ENCODE data around the gene UVRAG. TPM values are rescaled to one million over a fixed set of nuclear protein-coding genes. Genes with fewer than 3 reads are reported as not detected.

Gene UVRAG
- polyA plus RNA-seq, 1 donor (not counting 4 experiments of a cell fraction or from before 2014, with no cell fraction given), result 11.9 TPM

DNA sequence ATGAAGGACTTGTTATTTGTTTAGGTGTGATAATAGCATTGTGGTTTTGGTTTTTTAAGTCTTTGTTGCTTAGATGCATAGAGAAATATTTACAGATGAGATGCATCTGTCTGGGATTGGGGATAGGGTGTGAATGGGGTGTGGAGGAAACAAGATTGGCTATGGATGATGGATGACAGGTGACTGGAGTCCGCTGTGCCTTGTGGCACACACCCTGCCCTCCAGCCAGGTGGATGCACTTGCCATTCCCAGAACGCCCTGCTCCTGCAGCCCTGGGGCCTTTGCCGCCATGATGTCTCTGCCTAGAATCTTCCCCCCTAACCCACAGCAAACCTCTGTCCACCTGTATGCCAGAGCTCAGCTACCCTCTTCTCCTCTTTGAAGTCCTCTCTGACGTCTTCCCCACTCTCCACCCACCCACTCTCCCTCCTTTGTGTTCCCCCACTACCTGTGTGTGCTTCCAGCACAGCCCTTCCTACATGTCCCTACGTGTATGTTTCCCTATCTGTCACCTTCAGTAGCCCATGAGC is 336.6 kb downstream of the UVRAG start:
- Histone ChIP-seq H4K20me1 (ENCODE audit: control insufficient read depth, extremely low read depth, insufficient read depth, low read length) (no peaks in the 10 kb centered on the region), H3K9me3 (ENCODE audit: control insufficient read depth, low read depth, low read length) (no peaks in the 10 kb centered on the region), H3K79me2 (ENCODE audit: control insufficient read depth, insufficient read depth, low read length) (no peaks in the 10 kb centered on the region), H3K27ac (ENCODE audit: control insufficient read depth, insufficient read depth, low read length) (no peak overlapping the region), H3K4me2 (ENCODE audit: control insufficient read depth, extremely low read depth, insufficient read depth, low read depth, low read length) (peak overlapping the region; percentile 68), H2AFZ (ENCODE audit: control insufficient read depth, low read length) (peak overlapping the region; percentile 2), H3K27me3 (ENCODE audit: control insufficient read depth, extremely low read depth, insufficient read depth, low read length) (no peaks in the 10 kb centered on the region), H3K4me3 (ENCODE audit: control insufficient read depth in 2 of 3, extremely low read depth in 1 of 3, insufficient read depth in 2 of 3, low read depth in 1 of 3, low read length in 3 of 3) (peak overlapping the region in 1 of 3 experiments; percentile 11), H3K36me3 (ENCODE audit: control insufficient read depth in 2 of 2, extremely low read depth in 1 of 2, insufficient read depth in 2 of 2, low read length in 2 of 2) (no peaks in the 10 kb centered on the region), H3K9me1 (ENCODE audit: control insufficient read depth, extremely low read depth, insufficient read depth, low read length) (no peaks in the 10 kb centered on the region), H3K4me1 (ENCODE audit: control insufficient read depth, extremely low read depth, insufficient read depth, low read length) (peaks cover 17% of the 10 kb centered on the region), H3K9ac (ENCODE audit: control insufficient read depth, extremely low read depth, insufficient read depth, low read length) (peak overlapping the region; percentile 2)
- dilution Hi-C loops (cut with MboI; ENCODE audit: extremely low pct_ligation_motif_present, low sequenced_read_pairs), result no loop called here
- TF ChIP-seq, protein P1, sequence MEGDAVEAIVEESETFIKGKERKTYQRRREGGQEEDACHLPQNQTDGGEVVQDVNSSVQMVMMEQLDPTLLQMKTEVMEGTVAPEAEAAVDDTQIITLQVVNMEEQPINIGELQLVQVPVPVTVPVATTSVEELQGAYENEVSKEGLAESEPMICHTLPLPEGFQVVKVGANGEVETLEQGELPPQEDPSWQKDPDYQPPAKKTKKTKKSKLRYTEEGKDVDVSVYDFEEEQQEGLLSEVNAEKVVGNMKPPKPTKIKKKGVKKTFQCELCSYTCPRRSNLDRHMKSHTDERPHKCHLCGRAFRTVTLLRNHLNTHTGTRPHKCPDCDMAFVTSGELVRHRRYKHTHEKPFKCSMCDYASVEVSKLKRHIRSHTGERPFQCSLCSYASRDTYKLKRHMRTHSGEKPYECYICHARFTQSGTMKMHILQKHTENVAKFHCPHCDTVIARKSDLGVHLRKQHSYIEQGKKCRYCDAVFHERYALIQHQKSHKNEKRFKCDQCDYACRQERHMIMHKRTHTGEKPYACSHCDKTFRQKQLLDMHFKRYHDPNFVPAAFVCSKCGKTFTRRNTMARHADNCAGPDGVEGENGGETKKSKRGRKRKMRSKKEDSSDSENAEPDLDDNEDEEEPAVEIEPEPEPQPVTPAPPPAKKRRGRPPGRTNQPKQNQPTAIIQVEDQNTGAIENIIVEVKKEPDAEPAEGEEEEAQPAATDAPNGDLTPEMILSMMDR (optimal IDR thresholded peaks at IDR 0.05 in 1 of 3, IDR thresholded peaks at IDR 0.05 in 1 of 3, conservative IDR thresholded peaks at IDR 0.05 in 1 of 3; ENCODE audit: extremely low read depth in 1 of 3, insufficient read depth in 2 of 3, low read length in 3 of 3), result no peak
- FAIRE-seq (no peak), DNase-seq (ENCODE audit: low read depth, low spot score) (no peak)

DNA sequence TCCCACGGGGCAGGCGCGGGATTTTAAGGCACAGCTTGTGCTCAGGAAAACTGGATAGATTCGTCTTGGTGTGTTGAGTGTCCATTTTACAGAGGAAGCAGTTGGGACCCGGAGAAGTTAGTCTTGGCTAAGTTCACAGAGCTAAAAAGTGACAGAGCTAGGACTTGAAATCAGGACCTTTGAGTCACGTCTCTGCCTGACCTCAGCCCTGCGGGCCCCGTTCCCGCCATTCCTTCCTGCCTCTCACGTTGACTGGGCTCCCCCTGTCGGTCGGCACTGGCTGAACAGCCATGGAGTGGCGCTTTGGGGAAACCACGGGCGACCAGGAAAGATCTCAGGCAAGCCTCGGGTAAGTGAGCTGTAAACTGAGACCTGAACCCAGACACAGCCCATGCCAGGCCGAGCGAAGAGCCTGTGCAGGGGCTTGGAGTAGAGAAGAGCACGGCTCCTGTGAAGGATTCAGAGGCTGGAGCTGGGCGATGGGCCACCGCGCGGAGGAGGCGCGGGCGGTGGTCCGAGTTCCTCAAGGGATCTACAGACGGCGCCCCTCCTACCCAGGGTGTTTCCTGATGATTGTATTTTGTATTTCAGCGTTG is 337.2 kb downstream of the UVRAG start:
- H3K27me3 ChIP-seq (ENCODE audit: control insufficient read depth, extremely low read depth, insufficient read depth, low read length), result no peaks in the 10 kb centered on the region
- H3K4me2 ChIP-seq (ENCODE audit: control insufficient read depth, extremely low read depth, insufficient read depth, low read depth, low read length), result peak overlapping the region; percentile 68
- DNase-seq (ENCODE audit: low read depth, low spot score) (peak; percentile 64), FAIRE-seq (peak; percentile 56)
- no peak overlapping the region for H3K27ac ChIP-seq (ENCODE audit: control insufficient read depth, insufficient read depth, low read length)
- H3K36me3 ChIP-seq (ENCODE audit: control insufficient read depth in 2 of 2, extremely low read depth in 1 of 2, insufficient read depth in 2 of 2, low read length in 2 of 2), result no peaks in the 10 kb centered on the region
- H2AFZ ChIP-seq (ENCODE audit: control insufficient read depth, low read length), result peak overlapping the region; percentile 81
- no peaks in the 10 kb centered on the region for H4K20me1 ChIP-seq (ENCODE audit: control insufficient read depth, extremely low read depth, insufficient read depth, low read length)
- peak; percentile 41 for TF ChIP-seq EZH2 (IDR thresholded peaks at IDR 0.05; ENCODE audit: low read length)
- TF ChIP-seq, protein P1 (optimal IDR thresholded peaks at IDR 0.05 in 1 of 3, IDR thresholded peaks at IDR 0.05 in 1 of 3, conservative IDR thresholded peaks at IDR 0.05 in 1 of 3; ENCODE audit: extremely low read depth in 1 of 3, insufficient read depth in 2 of 3, low read length in 3 of 3), result peak; percentile 96 to 99 (median 97)
- H3K4me1 ChIP-seq (ENCODE audit: control insufficient read depth, extremely low read depth, insufficient read depth, low read length), result peaks cover 17% of the 10 kb centered on the region
- no peaks in the 10 kb centered on the region for H3K79me2 ChIP-seq (ENCODE audit: control insufficient read depth, insufficient read depth, low read length)
- no peaks in the 10 kb centered on the region for H3K9me3 ChIP-seq (ENCODE audit: control insufficient read depth, low read depth, low read length)
- peak overlapping the region; percentile 29 for H3K9ac ChIP-seq (ENCODE audit: control insufficient read depth, extremely low read depth, insufficient read depth, low read length)
- no peaks in the 10 kb centered on the region for H3K9me1 ChIP-seq (ENCODE audit: control insufficient read depth, extremely low read depth, insufficient read depth, low read length)
- dilution Hi-C loops (cut with MboI; ENCODE audit: extremely low pct_ligation_motif_present, low sequenced_read_pairs), result no loop called here
- H3K4me3 ChIP-seq (ENCODE audit: control insufficient read depth in 2 of 3, extremely low read depth in 1 of 3, insufficient read depth in 2 of 3, low read depth in 1 of 3, low read length in 3 of 3), result peak overlapping the region in 2 of 3 experiments; percentile 8 to 11
